Peyer's patch (tissue), 4 donors: ENCODE data around the gene TMEM266.

ENCODE experiments used
- POLR2A ChIP-seq, 2 donors: fragments of 450-650 bp; IDR thresholded peaks; one replicate each; pipeline ENCODE4 v1.5.1; 2017; ENCODE audit warnings: antibody characterized with exemption in 2 of 2, mild to moderate bottlenecking in 2 of 2, moderate library complexity in 2 of 2
- TF ChIP-seq, protein P1 (sequence below), 6 experiments: fragments of 450-650 bp in 4 of 6; fragments of 200-600 bp in 2 of 6; sonication (generic) in 1 of 6; IDR thresholded peaks; one replicate each; pipeline ENCODE4 v1.5.1; 2017 to 2019; ENCODE audit warnings: antibody characterized with exemption in 6 of 6, mild to moderate bottlenecking in 3 of 6, moderate library complexity in 1 of 6

GRCh38 chr15:76062286-76062685 is 2.5 kb downstream of the TMEM266 start:
- TF ChIP-seq, protein P1, sequence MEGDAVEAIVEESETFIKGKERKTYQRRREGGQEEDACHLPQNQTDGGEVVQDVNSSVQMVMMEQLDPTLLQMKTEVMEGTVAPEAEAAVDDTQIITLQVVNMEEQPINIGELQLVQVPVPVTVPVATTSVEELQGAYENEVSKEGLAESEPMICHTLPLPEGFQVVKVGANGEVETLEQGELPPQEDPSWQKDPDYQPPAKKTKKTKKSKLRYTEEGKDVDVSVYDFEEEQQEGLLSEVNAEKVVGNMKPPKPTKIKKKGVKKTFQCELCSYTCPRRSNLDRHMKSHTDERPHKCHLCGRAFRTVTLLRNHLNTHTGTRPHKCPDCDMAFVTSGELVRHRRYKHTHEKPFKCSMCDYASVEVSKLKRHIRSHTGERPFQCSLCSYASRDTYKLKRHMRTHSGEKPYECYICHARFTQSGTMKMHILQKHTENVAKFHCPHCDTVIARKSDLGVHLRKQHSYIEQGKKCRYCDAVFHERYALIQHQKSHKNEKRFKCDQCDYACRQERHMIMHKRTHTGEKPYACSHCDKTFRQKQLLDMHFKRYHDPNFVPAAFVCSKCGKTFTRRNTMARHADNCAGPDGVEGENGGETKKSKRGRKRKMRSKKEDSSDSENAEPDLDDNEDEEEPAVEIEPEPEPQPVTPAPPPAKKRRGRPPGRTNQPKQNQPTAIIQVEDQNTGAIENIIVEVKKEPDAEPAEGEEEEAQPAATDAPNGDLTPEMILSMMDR (IDR thresholded peaks at IDR 0.05), result no peak
- no peak for TF ChIP-seq POLR2A (IDR thresholded peaks at IDR 0.05)
